ENCODE data around the gene AP5B1.
"Not testable (repeated sequence)": the region's sequence is repeated elsewhere in the genome, so short reads cannot be mapped to it uniquely, and the experiment has no call there.

Gene AP5B1

DNA sequence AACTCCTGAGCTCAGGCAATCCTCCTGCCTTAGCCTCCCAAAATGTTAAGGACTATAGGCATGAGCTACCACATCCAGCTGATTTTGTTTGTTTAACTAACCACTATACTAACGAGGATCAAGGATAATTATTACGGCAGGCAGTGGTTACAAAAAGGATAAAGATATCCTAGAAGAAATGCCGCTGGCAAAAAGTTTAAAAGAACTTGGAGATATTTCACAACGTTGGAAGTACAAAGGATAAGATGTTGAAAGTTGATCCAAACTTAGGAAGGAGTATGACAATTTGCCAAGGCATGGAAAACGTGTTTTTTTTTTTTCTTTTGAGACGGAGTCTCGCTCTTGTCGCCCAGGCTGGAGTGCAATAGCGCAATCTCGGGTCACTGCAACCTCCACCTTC lies 13.4 kb downstream of the AP5B1 start:
- DNase-seq (ENCODE audit: low spot score): no peak

- no peak for DNase-seq (ENCODE audit: low spot score)
Measured at GRCh38 chr11:65766535-65766934, 14.2 kb downstream of the AP5B1 start.

DNA sequence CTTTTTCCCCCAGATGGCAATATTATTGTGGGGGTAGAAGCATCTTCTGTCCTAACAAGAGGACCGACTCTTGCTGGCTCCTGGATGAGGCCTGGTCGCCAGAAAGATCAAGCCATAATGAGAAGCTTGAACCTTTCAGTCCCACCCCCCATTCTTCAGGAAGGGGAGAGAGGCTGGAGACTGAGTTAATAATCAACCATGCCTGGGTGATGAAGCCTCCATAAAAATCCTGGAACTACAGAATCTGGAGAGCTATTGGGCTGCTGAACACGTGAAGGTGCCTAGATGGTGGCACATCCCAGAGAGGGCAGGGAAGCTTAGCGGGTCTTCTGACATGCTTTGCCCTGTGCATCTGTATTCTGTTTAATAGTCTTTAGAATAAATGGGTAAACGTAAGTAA lies 16.3 kb downstream of the AP5B1 start:
- DNase-seq (ENCODE audit: low spot score): no peak

DNA sequence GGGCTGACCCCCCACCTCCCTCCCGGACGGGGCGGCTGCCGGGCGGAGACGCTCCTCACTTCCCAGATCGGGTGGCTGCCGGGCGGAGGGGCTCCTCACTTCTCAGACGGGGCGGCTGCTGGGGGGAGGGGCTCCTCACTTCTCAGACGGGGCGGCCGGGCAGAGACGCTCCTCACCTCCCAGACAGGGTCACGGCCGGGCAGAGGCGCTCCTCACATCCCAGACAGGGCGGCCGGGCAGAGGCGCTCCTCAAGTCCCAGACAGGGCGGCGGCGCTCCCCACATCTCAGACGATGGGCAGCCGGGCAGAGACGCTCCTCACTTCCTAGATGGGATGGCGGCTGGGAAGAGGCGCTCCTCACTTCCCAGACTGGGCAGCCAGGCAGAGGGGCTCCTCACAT lies 18.0 kb downstream of the AP5B1 start:
- not testable (repeated sequence) for DNase-seq (ENCODE audit: low spot score)

DNA sequence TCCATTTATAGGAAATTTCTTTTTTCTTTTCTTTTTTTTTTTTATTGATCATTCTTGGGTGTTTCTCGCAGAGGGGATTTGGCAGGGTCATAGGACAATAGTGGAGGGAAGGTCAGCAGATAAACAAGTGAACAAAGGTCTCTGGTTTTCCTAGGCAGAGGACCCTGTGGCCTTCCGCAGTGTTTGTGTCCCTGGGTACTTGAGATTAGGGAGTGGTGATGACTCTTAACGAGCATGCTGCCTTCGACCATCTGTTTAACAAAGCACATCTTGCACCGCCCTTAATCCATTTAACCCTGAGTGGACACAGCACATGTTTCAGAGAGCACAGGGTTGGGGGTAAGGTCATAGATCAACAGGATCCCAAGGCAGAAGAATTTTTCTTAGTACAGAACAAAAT lies 18.6 kb downstream of the AP5B1 start:
- not testable (repeated sequence) for DNase-seq (ENCODE audit: low spot score)

DNA sequence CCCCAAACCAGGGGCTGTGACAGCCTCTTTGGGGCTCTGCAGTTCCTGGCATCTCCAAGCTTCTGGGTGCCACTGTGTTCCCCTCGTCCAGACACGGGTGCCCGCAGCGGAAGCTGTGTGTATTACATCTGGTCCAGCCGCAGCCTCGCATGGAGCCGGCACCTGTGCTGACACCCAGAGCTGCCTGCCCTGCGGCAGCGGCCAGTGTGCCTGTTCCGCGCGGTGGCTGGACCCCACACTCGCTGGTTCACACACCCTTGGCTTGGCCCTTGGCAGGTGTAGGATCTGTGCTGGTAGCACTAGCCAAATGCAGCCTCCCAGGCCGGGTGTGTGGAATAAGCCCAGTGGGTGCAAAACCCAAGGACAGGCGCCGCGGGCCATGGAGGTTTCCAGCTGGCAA lies 35.7 kb downstream of the AP5B1 start:
- no peak for DNase-seq (ENCODE audit: low spot score)

DNA sequence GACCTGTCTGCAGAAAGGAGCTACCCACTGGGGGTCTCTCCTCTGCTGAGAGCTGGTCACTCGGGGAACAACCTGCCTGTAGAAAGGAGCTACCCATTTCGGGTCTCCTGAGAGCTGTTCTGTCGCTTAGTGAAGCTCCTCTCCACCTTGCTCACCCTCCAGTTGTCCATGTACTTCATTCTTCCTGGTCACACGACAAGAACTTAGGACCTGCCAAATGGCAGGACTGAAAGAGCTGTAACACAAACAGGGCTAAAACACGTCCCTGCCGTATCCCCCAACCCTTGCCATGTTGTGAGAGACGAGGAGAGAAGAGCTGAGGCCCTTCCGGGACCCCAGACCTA lies 36.1 kb downstream of the AP5B1 start:
- DNase-seq (ENCODE audit: low spot score): no peak

- no peak for DNase-seq (ENCODE audit: low spot score)
Measured at GRCh38 chr11:65744026-65744698, 36.6 kb downstream of the AP5B1 start.

DNA sequence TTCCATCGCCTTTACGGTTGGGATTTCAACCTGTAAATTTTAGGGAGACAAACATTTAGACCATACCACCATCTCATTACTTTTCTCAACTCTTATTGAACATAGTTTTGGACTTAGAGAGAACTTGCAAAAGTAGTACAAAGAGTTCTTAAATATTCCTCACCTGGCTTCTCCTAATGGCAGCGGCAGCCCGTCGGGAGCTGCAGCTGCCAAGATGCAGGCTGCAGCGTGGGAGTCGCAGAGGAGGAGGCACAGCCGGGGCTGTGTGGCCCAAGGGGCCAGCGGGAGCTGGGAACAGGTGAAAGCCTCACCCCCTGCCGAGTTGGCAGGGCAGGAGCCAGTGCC lies 37.1 kb downstream of the AP5B1 start:
- DNase-seq (ENCODE audit: low spot score): no peak

DNA sequence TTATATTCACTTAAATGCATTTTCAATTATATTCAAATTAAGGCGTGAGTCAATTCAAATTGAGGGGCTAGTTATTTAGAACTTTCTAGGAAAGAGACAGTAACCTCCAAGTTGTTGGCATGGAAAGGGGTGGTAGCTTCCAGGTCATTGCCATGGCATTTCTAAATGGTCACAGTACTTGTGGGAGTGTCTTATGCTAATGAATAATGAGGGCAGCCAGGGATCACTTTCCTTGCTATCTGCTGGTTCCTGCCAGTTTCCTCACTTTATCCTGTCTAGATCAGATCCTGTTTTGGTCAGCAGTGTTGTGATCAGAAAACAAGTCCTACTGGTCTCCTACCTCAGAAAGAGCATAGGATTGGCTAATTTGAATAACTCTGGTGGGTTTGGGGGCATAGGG lies 38.4 kb downstream of the AP5B1 start:
- no peak for DNase-seq (ENCODE audit: low spot score)

- DNase-seq (ENCODE audit: low spot score): no peak
Measured at GRCh38 chr11:65741185-65741584, 39.6 kb downstream of the AP5B1 start.

DNA sequence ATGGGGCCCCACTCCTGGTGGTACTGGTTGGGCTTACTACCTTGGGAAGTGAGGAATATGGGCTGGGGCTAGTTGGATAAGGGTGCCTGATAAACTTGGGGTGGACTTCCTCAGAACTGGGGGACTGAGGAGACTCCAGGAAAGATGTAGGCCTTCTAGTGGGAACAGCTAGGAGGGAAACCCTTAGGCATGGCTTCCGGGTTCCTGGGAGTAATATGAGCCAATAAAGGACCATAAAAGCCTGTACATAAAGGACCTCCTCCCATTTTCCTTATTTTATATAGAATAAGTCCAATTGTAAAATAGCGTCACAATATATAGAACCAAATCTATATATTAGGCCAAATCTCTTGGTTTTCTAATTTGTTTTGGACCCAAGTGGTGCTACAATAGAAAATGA lies 41.8 kb downstream of the AP5B1 start:
- DNase-seq (ENCODE audit: low spot score): no peak

- no peak for DNase-seq (ENCODE audit: low spot score)
Measured at GRCh38 chr11:65736810-65737209, 44.0 kb downstream of the AP5B1 start.

DNA sequence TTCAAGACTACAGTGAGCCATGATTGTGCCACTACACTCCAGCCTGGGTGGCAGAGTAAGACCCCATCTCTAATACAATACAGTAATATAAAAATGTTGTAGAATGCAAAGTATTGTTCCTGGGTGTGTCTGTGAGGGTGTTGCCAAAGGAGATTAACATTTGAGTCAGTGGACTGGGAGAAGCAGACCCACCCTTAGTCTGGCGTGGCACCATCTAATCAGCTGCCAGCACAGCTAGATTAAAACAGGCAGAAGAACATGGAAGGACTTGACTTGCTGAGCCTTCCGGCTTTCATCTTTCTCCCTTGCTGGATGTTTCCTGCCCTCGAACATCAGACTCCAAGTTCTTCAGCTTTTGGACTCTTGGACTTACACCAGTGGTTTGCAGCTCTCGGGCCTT lies 45.7 kb downstream of the AP5B1 start:
- not testable (repeated sequence) for DNase-seq (ENCODE audit: low spot score)

DNA sequence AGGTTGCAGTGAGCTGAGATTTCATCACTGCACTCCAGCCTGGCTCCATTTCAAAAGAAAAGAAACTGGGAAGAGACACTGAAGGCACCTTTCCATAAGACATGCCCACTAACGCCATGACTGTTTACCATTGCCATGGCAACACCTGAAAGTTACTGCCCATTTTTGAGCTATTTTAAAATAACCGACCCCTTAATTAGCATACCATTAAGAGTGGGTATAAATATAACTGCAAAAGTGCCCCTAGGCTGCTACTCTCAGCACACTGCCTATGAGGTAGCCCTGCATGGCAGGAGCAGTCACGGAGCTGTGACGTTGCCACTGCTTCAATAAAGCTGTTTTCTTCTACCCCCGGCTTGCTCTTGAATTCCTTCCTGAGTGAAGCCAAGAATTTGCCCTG lies 50.3 kb downstream of the AP5B1 start:
- no peak for DNase-seq (ENCODE audit: low spot score)

DNA sequence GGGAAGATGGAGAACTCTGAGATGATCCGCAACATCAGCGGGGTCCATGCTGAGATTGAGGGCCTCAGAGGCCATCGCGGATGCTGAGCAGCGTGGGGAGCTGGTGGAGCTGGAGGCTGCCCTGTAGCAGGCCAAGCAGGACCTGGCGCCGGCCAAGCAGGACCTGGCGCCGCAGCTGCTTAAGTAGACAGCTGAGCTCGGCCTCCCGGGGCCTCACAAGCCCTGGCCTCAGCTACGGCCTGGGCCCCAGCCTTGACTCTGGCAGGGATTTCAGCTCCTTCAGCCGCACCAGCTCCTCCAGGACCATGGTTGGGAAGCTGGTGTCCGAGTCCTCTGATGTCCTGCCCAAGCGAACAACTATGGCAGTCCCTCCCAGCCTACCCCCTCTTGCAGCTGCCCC lies 52.9 kb downstream of the AP5B1 start:
- DNase-seq (ENCODE audit: low spot score): no peak

GRCh38 chr11:65726660-65727059 lies 54.1 kb downstream of the AP5B1 start:
- no peak for DNase-seq (ENCODE audit: low spot score)

Data from globus pallidus (tissue), 1 donor.